ENCODE data around the gene NAPEPLD. TPM values are rescaled to one million over a fixed set of nuclear protein-coding genes. Genes with fewer than 3 reads are reported as not detected.
"Not testable (repeated sequence)": the region's sequence is repeated elsewhere in the genome, so short reads cannot be mapped to it uniquely, and the experiment has no call there.

NAPEPLD gene
- polyA plus RNA-seq, 1 donor: 47.3 TPM

- 100% methylated on average over 2 of the region's 2 CpGs for WGBS (ENCODE audit: insufficient coverage, low lambda C conversion rate)
Measured at GRCh38 chr7:103071000-103071399, 77.9 kb downstream of the NAPEPLD start.

DNA sequence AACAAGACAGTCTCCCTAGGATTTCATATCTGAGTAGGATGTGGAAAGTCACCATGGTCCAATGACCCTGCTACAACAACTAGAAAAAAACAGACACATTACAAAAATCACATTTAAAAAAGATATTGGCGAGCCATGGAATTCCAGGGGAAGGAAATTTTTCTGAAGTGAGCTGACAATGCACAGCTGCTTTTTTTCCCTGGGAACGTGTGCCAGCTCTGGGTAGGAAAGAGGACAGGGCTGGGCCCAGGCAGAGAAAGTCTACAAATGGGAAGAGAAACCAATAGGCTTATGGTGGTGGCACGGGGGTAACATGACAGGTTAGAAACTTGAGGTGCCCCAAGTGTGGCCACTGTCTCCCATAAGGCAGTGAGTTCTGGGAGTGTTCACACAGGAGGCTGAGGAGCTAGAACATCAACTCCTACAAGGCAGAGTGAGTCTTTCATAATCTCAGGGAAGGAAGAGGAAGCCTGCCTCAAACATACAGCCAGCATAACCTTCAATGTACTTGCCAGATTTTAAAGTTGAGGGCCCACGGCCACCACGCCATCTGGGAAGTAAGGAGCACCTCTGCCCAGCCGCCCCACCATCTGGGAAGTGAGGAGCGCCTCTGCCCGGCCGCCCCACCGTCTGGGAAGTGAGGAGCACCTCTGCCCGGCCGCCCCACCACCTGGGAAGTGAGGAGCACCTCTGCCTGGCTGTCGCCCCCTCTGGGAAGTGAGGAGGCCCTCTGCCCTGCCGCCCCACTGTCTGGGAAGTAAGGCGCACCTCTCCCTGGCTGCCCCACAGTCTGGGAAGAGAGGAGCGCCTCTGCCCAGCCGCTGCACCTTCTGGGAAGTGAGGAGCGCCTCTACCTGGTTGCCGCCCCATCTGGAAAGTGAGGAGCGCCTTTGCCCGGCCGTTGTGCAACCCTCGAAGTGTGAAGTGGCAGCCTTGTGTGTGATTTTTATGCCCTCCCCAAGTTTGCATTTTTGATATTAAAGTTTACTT is 80.2 kb downstream of the NAPEPLD start:
- Histone ChIP-seq H3K4me1 (ENCODE audit: control insufficient read depth, insufficient read depth, low read length) (peaks cover 3% of the 10 kb centered on the region), H3K9me3 (ENCODE audit: control insufficient read depth, low read depth, low read length) (peaks cover 5% of the 10 kb centered on the region), H3K27me3 (ENCODE audit: control insufficient read depth, insufficient read depth, low read length) (no peaks in the 10 kb centered on the region), H3K4me3 (ENCODE audit: low read length) (no peak overlapping the region), H3K27ac (ENCODE audit: low read length) (no peak overlapping the region), H3K36me3 (ENCODE audit: control insufficient read depth, insufficient read depth, low read length) (no peaks in the 10 kb centered on the region)
- WGBS (ENCODE audit: insufficient coverage, low lambda C conversion rate): no CpG with 5 or more reads among the region's 23 CpGs
- DNase-seq: no peak

More at GRCh38 chr7:103071000-103071399, 77.9 kb downstream of the NAPEPLD start:
- Histone ChIP-seq H3K36me3 (ENCODE audit: control insufficient read depth, insufficient read depth, low read length) (no peaks in the 10 kb centered on the region), H3K4me1 (ENCODE audit: control insufficient read depth, insufficient read depth, low read length) (peaks cover 7% of the 10 kb centered on the region), H3K27me3 (ENCODE audit: control insufficient read depth, insufficient read depth, low read length) (no peaks in the 10 kb centered on the region), H3K27ac (ENCODE audit: low read length) (no peak overlapping the region), H3K4me3 (ENCODE audit: low read length) (no peak overlapping the region), H3K9me3 (ENCODE audit: control insufficient read depth, low read depth, low read length) (peaks cover 5% of the 10 kb centered on the region)
- no peak for DNase-seq

DNA sequence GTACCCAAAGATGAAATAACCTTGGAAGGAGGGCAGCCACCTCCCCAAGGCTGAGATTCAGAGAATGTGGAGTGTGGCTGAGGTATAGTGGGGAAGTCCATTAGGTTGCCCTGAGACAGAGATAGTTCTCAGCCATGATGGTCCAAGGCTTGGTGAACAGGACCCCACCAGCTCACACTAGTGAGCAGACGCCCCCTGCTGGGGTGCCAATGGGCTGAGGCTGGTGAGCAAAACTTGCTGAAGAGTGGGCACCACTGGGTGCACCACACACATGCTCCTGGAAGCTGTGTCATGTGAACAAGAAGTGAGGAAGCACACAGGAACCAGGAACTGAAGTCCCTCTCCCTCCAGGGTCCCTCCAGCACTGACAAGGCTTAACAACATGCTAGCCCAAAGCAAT is 83.2 kb downstream of the NAPEPLD start:
- Histone ChIP-seq H3K9me3 (ENCODE audit: control insufficient read depth, low read depth, low read length) (peaks cover 5% of the 10 kb centered on the region), H3K27me3 (ENCODE audit: control insufficient read depth, insufficient read depth, low read length) (no peaks in the 10 kb centered on the region), H3K4me3 (ENCODE audit: low read length) (no peak overlapping the region), H3K27ac (ENCODE audit: low read length) (no peak overlapping the region), H3K4me1 (ENCODE audit: control insufficient read depth, insufficient read depth, low read length) (no peaks in the 10 kb centered on the region), H3K36me3 (ENCODE audit: control insufficient read depth, insufficient read depth, low read length) (no peaks in the 10 kb centered on the region)
- DNase-seq: no peak
- WGBS (ENCODE audit: insufficient coverage, low lambda C conversion rate): no CpG with 5 or more reads among the region's 1 CpG

DNA sequence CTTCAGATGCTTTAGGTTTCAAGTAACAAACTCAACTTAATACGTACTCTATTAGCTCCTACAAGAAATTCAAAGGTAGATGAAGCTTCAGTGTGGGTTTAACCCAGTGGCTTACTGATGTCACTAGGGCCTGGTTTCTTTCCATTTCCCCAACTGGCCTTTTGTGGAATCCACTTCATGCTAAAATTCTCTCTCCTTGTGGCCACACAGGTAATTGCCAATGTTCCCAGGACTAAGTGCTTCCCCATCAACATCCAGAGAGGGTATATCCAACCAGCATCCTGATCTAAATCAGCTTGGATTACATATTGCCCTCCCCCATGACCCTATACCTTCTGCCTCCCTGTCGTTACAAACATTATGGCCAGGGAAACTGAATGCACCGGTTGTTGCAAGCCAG is 85.0 kb downstream of the NAPEPLD start:
- Histone ChIP-seq H3K4me3 (ENCODE audit: low read length) (no peak overlapping the region), H3K4me1 (ENCODE audit: control insufficient read depth, insufficient read depth, low read length) (no peaks in the 10 kb centered on the region), H3K36me3 (ENCODE audit: control insufficient read depth, insufficient read depth, low read length) (no peaks in the 10 kb centered on the region), H3K9me3 (ENCODE audit: control insufficient read depth, low read depth, low read length) (peaks cover 3% of the 10 kb centered on the region), H3K27me3 (ENCODE audit: control insufficient read depth, insufficient read depth, low read length) (no peaks in the 10 kb centered on the region), H3K27ac (ENCODE audit: low read length) (no peak overlapping the region)
- DNase-seq: no peak
- 90% methylated on average over 2 of the region's 3 CpGs for WGBS (ENCODE audit: insufficient coverage, low lambda C conversion rate)

- Histone ChIP-seq H3K27ac (ENCODE audit: low read length) (no peak overlapping the region), H3K36me3 (ENCODE audit: control insufficient read depth, insufficient read depth, low read length) (no peaks in the 10 kb centered on the region), H3K9me3 (ENCODE audit: control insufficient read depth, low read depth, low read length) (no peaks in the 10 kb centered on the region), H3K4me3 (ENCODE audit: low read length) (no peak overlapping the region), H3K27me3 (ENCODE audit: control insufficient read depth, insufficient read depth, low read length) (no peaks in the 10 kb centered on the region), H3K4me1 (ENCODE audit: control insufficient read depth, insufficient read depth, low read length) (no peaks in the 10 kb centered on the region)
- no peak for DNase-seq
- WGBS (ENCODE audit: insufficient coverage, low lambda C conversion rate): 67% methylated on average over 1 of the region's 2 CpGs
Measured at GRCh38 chr7:103059471-103059870, 89.4 kb downstream of the NAPEPLD start.

DNA sequence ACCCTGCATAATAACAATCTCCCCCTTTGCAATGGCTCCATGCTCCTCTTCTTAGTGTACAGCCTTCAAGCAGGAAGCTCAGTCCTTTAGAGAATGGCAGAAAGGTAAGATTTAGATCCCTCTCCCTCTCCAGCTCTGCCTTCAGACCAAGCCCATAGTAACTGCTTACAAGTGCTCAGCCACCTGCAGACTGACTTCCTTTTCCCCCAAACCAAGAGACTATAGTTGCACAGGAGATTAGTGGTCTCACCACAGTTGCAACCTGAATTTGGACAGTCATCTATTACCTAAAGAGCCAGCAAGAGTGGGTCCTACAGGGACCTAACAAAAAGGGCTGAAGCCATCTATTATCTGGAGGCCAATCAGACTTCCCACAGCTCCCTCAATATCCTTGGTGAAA is 90.8 kb downstream of the NAPEPLD start:
- Histone ChIP-seq H3K4me3 (ENCODE audit: low read length) (no peak overlapping the region), H3K27me3 (ENCODE audit: control insufficient read depth, insufficient read depth, low read length) (no peaks in the 10 kb centered on the region), H3K9me3 (ENCODE audit: control insufficient read depth, low read depth, low read length) (no peaks in the 10 kb centered on the region), H3K27ac (ENCODE audit: low read length) (no peak overlapping the region), H3K36me3 (ENCODE audit: control insufficient read depth, insufficient read depth, low read length) (no peaks in the 10 kb centered on the region), H3K4me1 (ENCODE audit: control insufficient read depth, insufficient read depth, low read length) (no peaks in the 10 kb centered on the region)
- DNase-seq: no peak

- H3K27ac ChIP-seq (ENCODE audit: low read length); H3K9me3 ChIP-seq (ENCODE audit: control insufficient read depth, low read depth, low read length); H3K4me1 ChIP-seq (ENCODE audit: control insufficient read depth, insufficient read depth, low read length); H3K36me3 ChIP-seq (ENCODE audit: control insufficient read depth, insufficient read depth, low read length); H3K27me3 ChIP-seq (ENCODE audit: control insufficient read depth, insufficient read depth, low read length); H3K4me3 ChIP-seq (ENCODE audit: low read length); DNase-seq: not testable (repeated sequence)
- no CpG with 5 or more reads among the region's 1 CpG for WGBS (ENCODE audit: insufficient coverage, low lambda C conversion rate)
Measured at GRCh38 chr7:103056006-103056405, 92.9 kb downstream of the NAPEPLD start.

DNA sequence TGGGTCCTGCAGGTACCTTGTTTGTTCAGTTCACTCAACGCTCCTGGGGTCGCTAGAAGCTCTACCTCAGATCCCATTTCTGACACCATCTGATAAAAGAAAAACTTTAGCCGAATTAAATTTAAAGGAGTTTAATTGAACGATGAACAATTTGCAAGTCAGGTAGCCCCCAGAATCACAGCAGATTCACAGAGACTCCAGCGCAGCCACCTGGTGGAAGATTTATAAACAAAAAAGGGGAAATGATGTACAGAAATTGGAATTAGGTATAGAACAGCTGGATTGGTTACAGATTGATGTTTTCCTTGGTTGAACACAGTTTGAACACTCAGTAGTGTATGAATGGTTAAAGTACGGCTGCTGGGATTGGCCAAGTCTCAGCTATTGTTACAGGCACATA is 97.4 kb downstream of the NAPEPLD start:
- H3K27me3 ChIP-seq (ENCODE audit: control insufficient read depth, insufficient read depth, low read length): no peaks in the 10 kb centered on the region
- no peaks in the 10 kb centered on the region for H3K9me3 ChIP-seq (ENCODE audit: control insufficient read depth, low read depth, low read length)
- no CpG with 5 or more reads among the region's 6 CpGs for WGBS (ENCODE audit: insufficient coverage, low lambda C conversion rate)
- DNase-seq: no peak
- no peak overlapping the region for H3K4me3 ChIP-seq (ENCODE audit: low read length)
- H3K4me1 ChIP-seq (ENCODE audit: control insufficient read depth, insufficient read depth, low read length): no peaks in the 10 kb centered on the region
- no peaks in the 10 kb centered on the region for H3K36me3 ChIP-seq (ENCODE audit: control insufficient read depth, insufficient read depth, low read length)
- no peak overlapping the region for H3K27ac ChIP-seq (ENCODE audit: low read length)

Other genes starting within 250 kb of the NAPEPLD start
- gene LRRC17, start 236.1 kb downstream of the NAPEPLD start, polyA plus RNA-seq: 30.2 TPM
- gene FBXL13, start 74.3 kb downstream of the NAPEPLD start, polyA plus RNA-seq: 0.70 TPM
- 33.9 TPM for gene ARMC10, start 74.0 kb downstream of the NAPEPLD start, polyA plus RNA-seq
- gene PMPCB, start 148.3 kb upstream of the NAPEPLD start, polyA plus RNA-seq: 90.5 TPM
- gene DNAJC2, start 195.7 kb upstream of the NAPEPLD start, polyA plus RNA-seq: 38.8 TPM
- 107 TPM for gene PSMC2, start 198.5 kb upstream of the NAPEPLD start, polyA plus RNA-seq

Data from large intestine (tissue), 3 donors.